ENCODE data around the gene GPR15LG.
A peak's percentile ranks its signal among the peaks of the same experiment; 100 is the strongest.
"Not testable (repeated sequence)": the region's sequence is repeated elsewhere in the genome, so short reads cannot be mapped to it uniquely, and the experiment has no call there.

The GPR15LG gene

GRCh38 chr10:84163996-84164395, 9.6 kb upstream of the GPR15LG start:
- H3K27ac ChIP-seq = no peak overlapping the region
- no peak for DNase-seq (ENCODE audit: low read depth, low spot score)

GRCh38 chr10:84164442-84164841, 9.2 kb upstream of the GPR15LG start:
- no peak for DNase-seq (ENCODE audit: low read depth, low spot score)
- H3K27ac ChIP-seq = no peak overlapping the region

GRCh38 chr10:84166620-84167288, 6.8 kb upstream of the GPR15LG start:
- no peak for DNase-seq (ENCODE audit: low read depth, low spot score)
- H3K27ac ChIP-seq = peak overlapping the region; percentile 48

- peak overlapping the region; percentile 48 for H3K27ac ChIP-seq
- DNase-seq (ENCODE audit: low read depth, low spot score) = not testable (repeated sequence)
These were observed 6.3 kb upstream of the GPR15LG start for GRCh38 chr10:84167289-84167653.

GRCh38 chr10:84168382-84168781, 5.2 kb upstream of the GPR15LG start:
- peak overlapping the region; percentile 48 for H3K27ac ChIP-seq
- DNase-seq (ENCODE audit: low read depth, low spot score) = not testable (repeated sequence)

GRCh38 chr10:84171237-84171636, 2.4 kb upstream of the GPR15LG start:
- not testable (repeated sequence) for DNase-seq (ENCODE audit: low read depth, low spot score)
- peak overlapping the region; percentile 95 for H3K27ac ChIP-seq

- DNase-seq (ENCODE audit: low read depth, low spot score) = not testable (repeated sequence)
- peak overlapping the region; percentile 95 for H3K27ac ChIP-seq
These were observed 1.7 kb upstream of the GPR15LG start for GRCh38 chr10:84171700-84172466.

GRCh38 chr10:84172467-84173356, 889 bp upstream of the GPR15LG start:
- DNase-seq (ENCODE audit: low read depth, low spot score) = no peak
- H3K27ac ChIP-seq = peak overlapping the region; percentile 95

GRCh38 chr10:84175436-84175835, 1.8 kb downstream of the GPR15LG start:
- DNase-seq (ENCODE audit: low read depth, low spot score) = no peak
- no peak overlapping the region for H3K27ac ChIP-seq

GRCh38 chr10:84176351-84176750, 2.8 kb downstream of the GPR15LG start:
- no peak overlapping the region for H3K27ac ChIP-seq
- no peak for DNase-seq (ENCODE audit: low read depth, low spot score)

- peak overlapping the region; percentile 91 for H3K27ac ChIP-seq
- no peak for DNase-seq (ENCODE audit: low read depth, low spot score)
These were observed 3.4 kb downstream of the GPR15LG start for GRCh38 chr10:84176836-84177474.

GRCh38 chr10:84177541-84178141, 4.0 kb downstream of the GPR15LG start:
- no peak for DNase-seq (ENCODE audit: low read depth, low spot score)
- peak overlapping the region; percentile 91 for H3K27ac ChIP-seq

- no peak for DNase-seq (ENCODE audit: low read depth, low spot score)
- H3K27ac ChIP-seq = peak overlapping the region; percentile 91
These were observed 4.6 kb downstream of the GPR15LG start for GRCh38 chr10:84178160-84178609.

- H3K27ac ChIP-seq = peak overlapping the region; percentile 91
- peak; percentile 100 for DNase-seq (ENCODE audit: low read depth, low spot score)
These were observed 5.6 kb downstream of the GPR15LG start for GRCh38 chr10:84179059-84179710.

GRCh38 chr10:84180386-84180785, 6.8 kb downstream of the GPR15LG start:
- not testable (repeated sequence) for DNase-seq (ENCODE audit: low read depth, low spot score)
- peak overlapping the region; percentile 91 for H3K27ac ChIP-seq

GRCh38 chr10:84181631-84182030, 8.0 kb downstream of the GPR15LG start:
- no peak overlapping the region for H3K27ac ChIP-seq
- DNase-seq (ENCODE audit: low read depth, low spot score) = no peak

- no peak overlapping the region for H3K27ac ChIP-seq
- DNase-seq (ENCODE audit: low read depth, low spot score) = no peak
These were observed 10.9 kb downstream of the GPR15LG start for GRCh38 chr10:84184517-84184916.

GRCh38 chr10:84185526-84186175, 12.1 kb downstream of the GPR15LG start:
- no peak for DNase-seq (ENCODE audit: low read depth, low spot score)
- no peak overlapping the region for H3K27ac ChIP-seq

- no peak for DNase-seq (ENCODE audit: low read depth, low spot score)
- no peak overlapping the region for H3K27ac ChIP-seq
These were observed 15.2 kb downstream of the GPR15LG start for GRCh38 chr10:84188815-84189214.
